Measurements from ENCODE around the gene GDF15.

Gene GDF15

GRCh38 chr19:18385675-18386542 lies at the start of gene GDF15:
Gene GDF15 (plus strand): TSS chr19:18386158. CDS start chr19:18386190, 32 bp downstream.
- peak; percentile 73 for DNase-seq (ENCODE audit: low spot score)
- peak; percentile 72 for TF ChIP-seq CTCF (IDR thresholded peaks at IDR 0.05; ENCODE audit: extremely low read depth, insufficient read depth, missing control alignments)
- in situ Hi-C loops (cut with MboI; ENCODE audit: low pct_unique_long_range_greater_than_20kb, low sequenced_read_pairs, unreplicated experiment) = no loop called here

- in situ Hi-C loops (cut with MboI; ENCODE audit: low pct_unique_long_range_greater_than_20kb, low sequenced_read_pairs, unreplicated experiment) = no loop called here
- TF ChIP-seq CTCF (IDR thresholded peaks at IDR 0.05; ENCODE audit: extremely low read depth, insufficient read depth, missing control alignments) = no peak
- no peak for DNase-seq (ENCODE audit: low spot score)
These were observed 47.4 kb upstream of the GDF15 start for GRCh38 chr19:18338541-18338940.

- in situ Hi-C loops (cut with MboI; ENCODE audit: low pct_unique_long_range_greater_than_20kb, low sequenced_read_pairs, unreplicated experiment) = no loop called here
- peak; percentile 42 for TF ChIP-seq CTCF (IDR thresholded peaks at IDR 0.05; ENCODE audit: extremely low read depth, insufficient read depth, missing control alignments)
- peak; percentile 40 for DNase-seq (ENCODE audit: low spot score)
These were observed 46.2 kb upstream of the GDF15 start for GRCh38 chr19:18339723-18340122.

- in situ Hi-C loops (cut with MboI; ENCODE audit: low pct_unique_long_range_greater_than_20kb, low sequenced_read_pairs, unreplicated experiment) = no loop called here
- peak; percentile 92 for DNase-seq (ENCODE audit: low spot score)
These were observed 45.6 kb upstream of the GDF15 start, which contains the start of gene PGPEP1 for GRCh38 chr19:18340190-18340989. Gene PGPEP1 (plus strand): TSS chr19:18340598. CDS start chr19:18340682, 84 bp downstream.

GRCh38 chr19:18340990-18341868 lies 44.7 kb upstream of the GDF15 start:
- peak; percentile 88 for DNase-seq (ENCODE audit: low spot score)
- TF ChIP-seq CTCF (IDR thresholded peaks at IDR 0.05; ENCODE audit: extremely low read depth, insufficient read depth, missing control alignments) = peak; percentile 4
- in situ Hi-C loops (cut with MboI; ENCODE audit: low pct_unique_long_range_greater_than_20kb, low sequenced_read_pairs, unreplicated experiment) = no loop called here

More at GRCh38 chr19:18340190-18340989, 45.6 kb upstream of the GDF15 start, which contains the start of gene PGPEP1:
- TF ChIP-seq CTCF (IDR thresholded peaks at IDR 0.05; ENCODE audit: extremely low read depth, insufficient read depth, missing control alignments) = no peak

Data from GM13977 (cell line).